PFSK-1 (cell line): ENCODE measurements around the gene AOPEP.

Source experiments
- POLR2AphosphoS5 ChIP-seq: IDR thresholded peaks from 2 replicates; pipeline ENCODE4 v1.6.1; 2012; ENCODE audit warnings: low read depth, mild to moderate bottlenecking, control low read depth, low read length, moderate library complexity
- TAF1 ChIP-seq: IDR thresholded peaks from 2 replicates; pipeline ENCODE4 v1.6.1; 2012; ENCODE audit warnings: low read length, control low read depth, borderline replicate concordance; ENCODE audit not compliant: insufficient read depth

DNA sequence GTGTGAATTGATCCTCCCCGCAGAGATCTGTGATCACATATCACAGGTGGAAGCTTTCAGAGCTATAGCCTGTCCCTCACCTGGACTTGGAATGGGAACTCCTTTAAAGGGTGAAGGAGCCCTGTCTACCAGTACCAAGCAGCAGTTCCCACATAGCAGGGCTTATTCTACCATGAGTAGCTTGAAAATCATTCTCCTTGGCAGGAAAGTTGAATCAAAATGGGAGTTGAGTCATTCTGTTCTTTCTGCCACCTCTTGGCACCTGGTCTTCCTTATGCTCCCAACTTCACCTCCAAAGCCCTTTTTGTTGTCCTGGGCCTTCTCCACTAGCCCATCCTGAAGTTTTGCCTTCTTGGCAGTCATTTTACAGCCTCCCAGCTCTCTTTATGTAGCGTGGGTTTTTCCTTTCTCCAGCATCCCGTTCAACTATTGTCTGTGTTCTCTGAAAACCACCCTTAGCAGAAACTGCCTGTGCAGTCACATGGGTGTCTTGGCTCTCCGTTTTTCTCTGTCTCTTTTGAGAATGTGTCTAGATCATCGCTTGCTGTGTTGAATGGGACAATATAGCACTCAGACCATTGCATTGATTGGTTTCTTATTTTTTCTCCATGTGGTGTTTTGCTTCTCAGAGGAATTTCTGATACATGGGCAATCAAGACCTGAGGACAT is 222.2 kb downstream of the AOPEP start:
- TF ChIP-seq POLR2AphosphoS5 = no peak
- no peak for TF ChIP-seq TAF1
